ENCODE measurements around the gene NTM.

GRCh38 chr11:131980888-131981668 lies 610.7 kb downstream of the NTM start:
- TF ChIP-seq POLR2AphosphoS5 (IDR thresholded peaks at IDR 0.05) (no peak), CTCF (IDR thresholded peaks at IDR 0.05) (no peak)

Data from transverse colon (tissue), 4 donors.